ENCODE measurements around the gene CD99. TPM values are rescaled to one million over a fixed set of nuclear protein-coding genes. Genes with fewer than 3 reads are reported as not detected.

CD99 gene
- total and polyA plus RNA-seq, 2 of the 13 experiments (the other 11 are each of a cell fraction or from before 2014, with no cell fraction given), result 78.8 to 111 TPM

- in situ Hi-C loops (cut with HindIII; ENCODE audit: extremely low pct_ligation_motif_present, low pct_unique_long_range_greater_than_20kb), result no loop called here
- FAIRE-seq (no peak), DNase-seq (ENCODE audit: low spot score) (no peak), ATAC-seq (no peak)
- Histone ChIP-seq H3K27me3 (ENCODE audit: control insufficient read depth in 1 of 2, insufficient read depth in 2 of 2, low read length in 2 of 2) (no peaks in the 10 kb centered on the region), H3K79me2 (ENCODE audit: insufficient read depth, low read length) (peaks cover 51% of the 10 kb centered on the region), H4K20me1 (ENCODE audit: insufficient read depth, low read length) (no peaks in the 10 kb centered on the region; the same call in 1 of the 2 replicates), H2AFZ (ENCODE audit: low read length) (no peak overlapping the region), H3K4me1 (ENCODE audit: insufficient read depth, low read length) (peaks cover 32% of the 10 kb centered on the region), H3K27ac (ENCODE audit: extremely low read length, insufficient read depth, low read length) (no peak overlapping the region), H3K4me2 (ENCODE audit: low read depth, low read length) (no peak overlapping the region), H3K9me3 (ENCODE audit: low read length) (no peaks in the 10 kb centered on the region), H3K9ac (ENCODE audit: insufficient read depth, low read depth, low read length) (no peak overlapping the region), H3K36me3 (replicated peaks in 1 of 2; ENCODE audit: control insufficient read depth in 1 of 2, insufficient read depth in 2 of 2, low read length in 2 of 2) (peaks cover 8 to 29% of the 10 kb centered on the region in 2 experiments), H3K4me3 (replicated peaks in 1 of 3; ENCODE audit: insufficient read depth in 1 of 3, low read depth in 2 of 3, low read length in 3 of 3) (no peak overlapping the region)
- intact Hi-C loops (cut with micrococcal nuclease; ENCODE audit: unreplicated experiment), result no loop called here
- ChIA-PET CTCF (ENCODE audit: low intra/inter-chr PET ratio, low total read pairs) (no interaction called here), POLR2A (no interaction called here)
- TF ChIP-seq ZNF335 (CRISPR knock-in tag; IDR thresholded peaks at IDR 0.05), result no peak
- no TSS peak for BruUV-seq (replicated peaks)
- 98% methylated on average over 2 of the region's 2 CpGs for WGBS (ENCODE audit: low lambda C conversion rate)
Measured at GRCh38 chrX:2711441-2711840, 20.3 kb downstream of the CD99 start.

- H3K9ac ChIP-seq (ENCODE audit: insufficient read depth, low read depth, low read length), result no peak overlapping the region
- DNase-seq (ENCODE audit: low spot score), result no peak
- no peaks in the 10 kb centered on the region; the same call in 1 of the 2 replicates for H4K20me1 ChIP-seq (ENCODE audit: insufficient read depth, low read length)
- H3K9me3 ChIP-seq (ENCODE audit: low read length), result no peaks in the 10 kb centered on the region
- in situ Hi-C loops (cut with HindIII; ENCODE audit: extremely low pct_ligation_motif_present, low pct_unique_long_range_greater_than_20kb), result no loop called here
- H3K36me3 ChIP-seq (replicated peaks in 1 of 2; ENCODE audit: control insufficient read depth in 1 of 2, insufficient read depth in 2 of 2, low read length in 2 of 2), result peaks cover 10 to 34% of the 10 kb centered on the region in 2 experiments
- FAIRE-seq, result no peak
- ATAC-seq, result no peak
- no peaks in the 10 kb centered on the region for H3K27me3 ChIP-seq (ENCODE audit: control insufficient read depth in 1 of 2, insufficient read depth in 2 of 2, low read length in 2 of 2)
- H3K4me1 ChIP-seq (ENCODE audit: insufficient read depth, low read length), result peaks cover 24% of the 10 kb centered on the region
- no peak overlapping the region for H2AFZ ChIP-seq (ENCODE audit: low read length)
- no peak overlapping the region for H3K27ac ChIP-seq (ENCODE audit: extremely low read length, insufficient read depth, low read length)
- H3K4me3 ChIP-seq (replicated peaks in 1 of 3; ENCODE audit: insufficient read depth in 1 of 3, low read depth in 2 of 3, low read length in 3 of 3), result no peak overlapping the region
- ChIA-PET POLR2A (no interaction called here), CTCF (ENCODE audit: low intra/inter-chr PET ratio, low total read pairs) (no interaction called here)
- BruUV-seq (replicated peaks), result no TSS peak
- intact Hi-C loops (cut with micrococcal nuclease; ENCODE audit: unreplicated experiment), result no loop called here
- 98% methylated on average over 8 of the region's 9 CpGs for whole genome bisulfite sequencing (ENCODE audit: low lambda C conversion rate)
- H3K79me2 ChIP-seq (ENCODE audit: insufficient read depth, low read length), result peaks cover 42% of the 10 kb centered on the region
- no peak overlapping the region for H3K4me2 ChIP-seq (ENCODE audit: low read depth, low read length)
- TF ChIP-seq ZNF572 (CRISPR knock-in tag; IDR thresholded peaks at IDR 0.05) (no peak), E2F2 (CRISPR knock-in tag; IDR thresholded peaks at IDR 0.05; ENCODE audit: borderline replicate concordance) (no peak), ZNF879 (CRISPR knock-in tag; IDR thresholded peaks at IDR 0.05) (no peak), ZZZ3 (CRISPR knock-in tag; IDR thresholded peaks at IDR 0.05; ENCODE audit: borderline replicate concordance) (no peak), HIVEP1 (CRISPR knock-in tag; IDR thresholded peaks at IDR 0.05) (no peak), ZNF256 (CRISPR knock-in tag; conservative IDR thresholded peaks at IDR 0.05) (no peak), ZNF292 (CRISPR knock-in tag; IDR thresholded peaks at IDR 0.05; ENCODE audit: borderline replicate concordance, low read depth) (no peak), SCMH1 (CRISPR knock-in tag; IDR thresholded peaks at IDR 0.05; ENCODE audit: borderline replicate concordance) (no peak), NCOA5 (CRISPR knock-in tag; IDR thresholded peaks at IDR 0.05) (no peak), TP53 (CRISPR knock-in tag; conservative IDR thresholded peaks at IDR 0.05) (no peak), ELF3 (CRISPR knock-in tag; IDR thresholded peaks at IDR 0.05) (no peak), JUND (CRISPR knock-in tag; IDR thresholded peaks at IDR 0.05) (no peak), SNAPC5 (CRISPR knock-in tag; IDR thresholded peaks at IDR 0.05; ENCODE audit: borderline replicate concordance) (no peak), TRIM22 (IDR thresholded peaks at IDR 0.05) (no peak), GRHL1 (CRISPR knock-in tag; conservative IDR thresholded peaks at IDR 0.05) (no peak)
Measured at GRCh38 chrX:2712428-2712827, 21.3 kb downstream of the CD99 start.

Data from HepG2 (cell line).